OCI-LY1 (cell line): Measurements from ENCODE around the gene OSBPL6.

Experiments used
- H2AFZ ChIP-seq: fragments of 200-600 bp; sonication (generic), shearing (Covaris generic); 2 replicates; pipeline ENCODE4 v1.6.0; 2014; ENCODE audit warnings: antibody characterized with exemption, mild to moderate bottlenecking, low read length
- H3F3A ChIP-seq: fragments of 200-600 bp; sonication (generic), shearing (Covaris generic); 2 replicates; pipeline ENCODE4 v1.6.0; 2014; ENCODE audit warnings: mild to moderate bottlenecking, antibody characterized with exemption, low read length, moderate library complexity; ENCODE audit not compliant: insufficient read depth
- H3K27ac ChIP-seq: fragments of 200-600 bp; sonication (generic); 2 replicates; pipeline ENCODE4 v1.5.1; 2014; ENCODE audit warnings: low read length, mixed run types, mild to moderate bottlenecking, low read depth; ENCODE audit not compliant: poor library complexity, severe bottlenecking
- H3K27me3 ChIP-seq: fragments of 200-600 bp; sonication (generic); 2 replicates; pipeline ENCODE4 v1.6.0; 2014; ENCODE audit warnings: antibody characterized with exemption, mild to moderate bottlenecking, low read length, moderate library complexity; ENCODE audit not compliant: insufficient read depth
- H3K36me3 ChIP-seq: fragments of 200-600 bp; sonication (generic); 2 replicates; pipeline ENCODE4 v1.6.1; 2014; ENCODE audit warnings: mild to moderate bottlenecking, antibody characterized with exemption, low read length, moderate library complexity, mixed read lengths; ENCODE audit not compliant: insufficient read depth
- H3K4me1 ChIP-seq: fragments of 200-600 bp; sonication (generic); 2 replicates; pipeline ENCODE4 v1.5.1; 2014; ENCODE audit warnings: mild to moderate bottlenecking, low read length, moderate library complexity; ENCODE audit not compliant: insufficient read depth, severe bottlenecking
- H3K4me2 ChIP-seq: fragments of 200-600 bp; sonication (generic), shearing (Covaris generic); 2 replicates; pipeline ENCODE4 v1.6.1; 2014; ENCODE audit warnings: low read length
- H3K4me3 ChIP-seq: fragments of 200-600 bp; sonication (generic); 2 replicates; pipeline ENCODE4 v1.5.1; 2014; ENCODE audit warnings: low read length, low read depth, mild to moderate bottlenecking, mixed read lengths; ENCODE audit not compliant: poor library complexity, severe bottlenecking
- H3K79me2 ChIP-seq: fragments of 200-600 bp; shearing (Covaris generic); 2 replicates; pipeline ENCODE4 v1.6.1; 2016; ENCODE audit warnings: mixed run types, low read length, mixed read lengths; ENCODE audit not compliant: insufficient read depth
- H3K9ac ChIP-seq: fragments of 200-600 bp; sonication (generic), shearing (Covaris generic); 2 replicates; pipeline ENCODE4 v1.6.1; 2014; ENCODE audit warnings: mild to moderate bottlenecking, low read length, mixed read lengths
- H3K9me2 ChIP-seq: fragments of 200-600 bp; sonication (generic), shearing (Covaris generic); 2 replicates; pipeline ENCODE4 v1.6.1; 2014; ENCODE audit warnings: low read depth, mild to moderate bottlenecking, low read length, mixed read lengths
- H3K9me3 ChIP-seq: fragments of 200-600 bp; shearing (Covaris generic); 2 replicates; pipeline ENCODE4 v1.6.1; 2014; ENCODE audit warnings: low read length, mixed read lengths
- H4K20me1 ChIP-seq: fragments of 200-600 bp; sonication (generic), shearing (Covaris generic); 2 replicates; pipeline ENCODE4 v1.6.0; 2016; ENCODE audit warnings: mild to moderate bottlenecking, low read length; ENCODE audit not compliant: insufficient read depth
- EZH2 ChIP-seq: fragments of 200-600 bp; sonication (generic), shearing (Covaris generic); IDR thresholded peaks from 2 replicates; pipeline ENCODE4 v1.8.0; 2017; ENCODE audit warnings: borderline replicate concordance, mixed run types, mild to moderate bottlenecking, antibody characterized with exemption, low read length, moderate library complexity, mixed read lengths
- TF ChIP-seq, protein P1 (sequence below): fragments of 200-600 bp; sonication (generic), shearing (Covaris generic); IDR thresholded peaks from 2 replicates; pipeline ENCODE4 v1.5.1; 2017; ENCODE audit warnings: mild to moderate bottlenecking, antibody characterized with exemption, low read length, moderate library complexity, mixed read lengths

The OSBPL6 gene

DNA sequence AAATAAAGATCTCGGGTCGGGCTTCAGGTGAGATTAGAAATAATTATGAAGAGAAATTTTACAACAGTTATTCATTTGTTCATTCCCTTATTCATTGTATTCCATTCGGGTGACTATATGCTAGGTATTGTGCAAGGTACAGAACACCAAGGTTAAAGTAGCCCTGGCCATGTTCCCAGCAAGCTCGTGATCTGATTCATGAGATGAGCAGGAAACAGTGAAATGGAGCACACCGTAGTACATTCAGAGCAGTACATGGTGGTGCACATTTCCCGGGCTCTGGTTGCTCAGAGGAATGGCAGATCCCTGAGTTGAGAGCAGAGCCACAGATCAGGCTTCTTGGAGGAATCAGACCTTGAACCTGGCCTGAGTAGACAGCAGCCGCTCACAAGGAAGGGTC, 168.9 kb downstream of the OSBPL6 start:
- no peaks in the 10 kb centered on the region for H3F3A ChIP-seq
- no peak overlapping the region for H3K9ac ChIP-seq
- H4K20me1 ChIP-seq, result no peaks in the 10 kb centered on the region
- H3K27me3 ChIP-seq, result no peaks in the 10 kb centered on the region
- no peak overlapping the region for H3K27ac ChIP-seq
- H3K9me2 ChIP-seq, result no peaks in the 10 kb centered on the region
- no peak overlapping the region for H2AFZ ChIP-seq
- no peak for TF ChIP-seq EZH2
- TF ChIP-seq, protein P1, sequence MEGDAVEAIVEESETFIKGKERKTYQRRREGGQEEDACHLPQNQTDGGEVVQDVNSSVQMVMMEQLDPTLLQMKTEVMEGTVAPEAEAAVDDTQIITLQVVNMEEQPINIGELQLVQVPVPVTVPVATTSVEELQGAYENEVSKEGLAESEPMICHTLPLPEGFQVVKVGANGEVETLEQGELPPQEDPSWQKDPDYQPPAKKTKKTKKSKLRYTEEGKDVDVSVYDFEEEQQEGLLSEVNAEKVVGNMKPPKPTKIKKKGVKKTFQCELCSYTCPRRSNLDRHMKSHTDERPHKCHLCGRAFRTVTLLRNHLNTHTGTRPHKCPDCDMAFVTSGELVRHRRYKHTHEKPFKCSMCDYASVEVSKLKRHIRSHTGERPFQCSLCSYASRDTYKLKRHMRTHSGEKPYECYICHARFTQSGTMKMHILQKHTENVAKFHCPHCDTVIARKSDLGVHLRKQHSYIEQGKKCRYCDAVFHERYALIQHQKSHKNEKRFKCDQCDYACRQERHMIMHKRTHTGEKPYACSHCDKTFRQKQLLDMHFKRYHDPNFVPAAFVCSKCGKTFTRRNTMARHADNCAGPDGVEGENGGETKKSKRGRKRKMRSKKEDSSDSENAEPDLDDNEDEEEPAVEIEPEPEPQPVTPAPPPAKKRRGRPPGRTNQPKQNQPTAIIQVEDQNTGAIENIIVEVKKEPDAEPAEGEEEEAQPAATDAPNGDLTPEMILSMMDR, result no peak
- H3K4me1 ChIP-seq, result no peaks in the 10 kb centered on the region
- no peak overlapping the region for H3K4me3 ChIP-seq
- no peaks in the 10 kb centered on the region for H3K9me3 ChIP-seq
- no peaks in the 10 kb centered on the region for H3K79me2 ChIP-seq
- no peak overlapping the region for H3K4me2 ChIP-seq
- H3K36me3 ChIP-seq, result no peaks in the 10 kb centered on the region

DNA sequence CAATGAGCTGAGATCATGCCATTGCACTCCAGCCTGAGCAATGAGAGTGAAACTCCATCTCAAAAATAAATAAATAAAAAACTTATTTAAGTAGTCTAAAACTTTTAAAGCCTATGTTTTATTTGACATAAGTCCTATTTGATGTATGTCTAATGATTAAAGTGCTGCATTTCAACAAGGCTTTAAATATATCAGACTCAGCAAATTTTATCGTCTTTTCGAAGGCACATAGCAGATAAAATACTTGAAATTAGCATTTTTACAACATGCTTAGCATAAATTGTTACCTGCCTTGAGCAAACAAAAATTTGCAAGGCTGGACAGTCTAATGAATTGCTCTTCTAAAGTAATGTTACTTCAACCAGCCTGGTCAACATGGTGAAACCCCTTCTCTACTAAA, 170.8 kb downstream of the OSBPL6 start:
- Histone ChIP-seq H2AFZ (no peak overlapping the region), H3K27me3 (no peaks in the 10 kb centered on the region), H3K4me3 (no peak overlapping the region), H3K79me2 (no peaks in the 10 kb centered on the region), H3K4me1 (no peaks in the 10 kb centered on the region), H3K27ac (no peak overlapping the region), H3K9me3 (no peaks in the 10 kb centered on the region), H3K36me3 (no peaks in the 10 kb centered on the region), H3K4me2 (no peak overlapping the region), H3K9me2 (no peaks in the 10 kb centered on the region), H3F3A (no peaks in the 10 kb centered on the region), H4K20me1 (no peaks in the 10 kb centered on the region), H3K9ac (no peak overlapping the region)
- TF ChIP-seq EZH2, result no peak
- TF ChIP-seq, protein P1, result no peak

DNA sequence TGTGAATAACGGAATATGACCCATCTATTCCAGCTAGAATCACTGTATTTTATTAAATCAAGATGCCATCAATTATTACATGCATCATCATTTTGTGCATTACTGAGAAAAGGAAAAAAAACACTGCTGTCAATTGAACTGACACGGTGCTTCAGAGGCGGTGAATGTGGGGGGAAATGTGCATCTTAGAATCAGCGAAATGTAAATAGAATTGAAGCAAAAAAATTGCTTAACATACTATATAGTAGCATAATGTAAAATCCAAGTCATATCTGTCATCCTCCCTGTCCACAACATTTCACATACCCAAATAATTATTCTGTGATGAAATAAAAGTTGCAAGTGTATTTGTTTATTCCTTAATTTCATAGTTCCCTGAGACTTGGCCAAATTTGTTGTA, 172.1 kb downstream of the OSBPL6 start:
- no peaks in the 10 kb centered on the region for H3K4me1 ChIP-seq
- H3K27me3 ChIP-seq, result no peaks in the 10 kb centered on the region
- H3K27ac ChIP-seq, result no peak overlapping the region
- no peaks in the 10 kb centered on the region for H4K20me1 ChIP-seq
- no peak overlapping the region for H3K9ac ChIP-seq
- TF ChIP-seq, protein P1, result no peak
- no peak for TF ChIP-seq EZH2
- H3K79me2 ChIP-seq, result no peaks in the 10 kb centered on the region
- no peaks in the 10 kb centered on the region for H3K9me3 ChIP-seq
- no peaks in the 10 kb centered on the region for H3F3A ChIP-seq
- no peak overlapping the region for H2AFZ ChIP-seq
- no peak overlapping the region for H3K4me3 ChIP-seq
- no peak overlapping the region for H3K4me2 ChIP-seq
- no peaks in the 10 kb centered on the region for H3K36me3 ChIP-seq
- H3K9me2 ChIP-seq, result no peaks in the 10 kb centered on the region
